Liver (tissue), 9 donors: ENCODE measurements around the gene FES. TPM values are rescaled to one million over a fixed set of nuclear protein-coding genes. Genes with fewer than 3 reads are reported as not detected.

Experiments
- DNase-seq: peaks from one replicate; pipeline ENCODE4 v3.0.0-alpha.2; 2017; ENCODE audit warnings: low spot score
- H3K27ac ChIP-seq, 2 donors: one replicate each; pipeline ENCODE4 v1.7.0; 2013; ENCODE audit warnings: inconsistent platforms in 2 of 2, low read length in 2 of 2, control low read depth in 1 of 2, low read depth in 1 of 2, mild to moderate bottlenecking in 1 of 2
- H3K27me3 ChIP-seq, 4 donors: one replicate each; pipeline versions ENCODE4 v1.6.1 to v1.7.0; 2013; ENCODE audit warnings: low read length in 3 of 4, inconsistent platforms in 1 of 4, mild to moderate bottlenecking in 1 of 4, moderate library complexity in 1 of 4; ENCODE audit not compliant: control insufficient read depth in 4 of 4, insufficient read depth in 4 of 4
- H3K36me3 ChIP-seq, 4 donors: one replicate each; pipeline versions ENCODE4 v1.6.1 to v1.7.0; 2013; ENCODE audit warnings: low read length in 3 of 4, mild to moderate bottlenecking in 3 of 4, low read depth in 1 of 4, moderate library complexity in 1 of 4; ENCODE audit not compliant: control insufficient read depth in 4 of 4, insufficient read depth in 3 of 4
- H3K4me1 ChIP-seq, 4 donors: one replicate each; pipeline versions ENCODE4 v1.6.1 to v1.7.0; 2013; ENCODE audit warnings: low read length in 3 of 4, mild to moderate bottlenecking in 3 of 4, moderate library complexity in 1 of 4; ENCODE audit not compliant: control insufficient read depth in 4 of 4, insufficient read depth in 4 of 4
- H3K4me3 ChIP-seq, 3 donors: one replicate each; pipeline versions ENCODE4 v1.6.1 to v1.7.0; 2013; ENCODE audit warnings: low read length in 3 of 3, control low read depth in 1 of 3, low read depth in 1 of 3, mild to moderate bottlenecking in 1 of 3
- H3K9ac ChIP-seq, 2 donors: one replicate each; pipeline ENCODE4 v1.7.0; 2013; ENCODE audit warnings: low read length in 2 of 2, mild to moderate bottlenecking in 2 of 2, moderate library complexity in 2 of 2, control low read depth in 1 of 2, low read depth in 1 of 2
- H3K9me3 ChIP-seq, 4 donors: one replicate each; pipeline versions ENCODE4 v1.6.1 to v1.7.0; 2013; ENCODE audit warnings: low read length in 3 of 4; ENCODE audit not compliant: control insufficient read depth in 4 of 4
- ATF3 ChIP-seq: IDR thresholded peaks from 2 replicates; pipeline ENCODE4 v1.6.1; 2016; ENCODE audit warnings: antibody characterized with exemption
- CTCF ChIP-seq: fragments of 150-350 bp; IDR thresholded peaks from 2 replicates; pipeline ENCODE4 v1.5.1; 2017; ENCODE audit warnings: improper control_type of control experiment, low read depth, low read length; ENCODE audit not compliant: missing input control
- EGR1 ChIP-seq, 2 donors: IDR thresholded peaks; 2 replicates each; pipeline ENCODE4 v1.6.1; 2016 to 2018; ENCODE audit warnings: antibody characterized with exemption in 2 of 2, low read depth in 2 of 2
- FOXA1 ChIP-seq: IDR thresholded peaks from 2 replicates; pipeline ENCODE4 v1.6.1; 2016; ENCODE audit warnings: antibody characterized with exemption
- FOXA2 ChIP-seq: IDR thresholded peaks from 2 replicates; pipeline ENCODE4 v1.6.1; 2016; ENCODE audit warnings: antibody characterized with exemption
- GABPA ChIP-seq, 2 donors: IDR thresholded peaks in 1 of 2; conservative IDR thresholded peaks in 1 of 2; 2 replicates each; pipeline ENCODE4 v1.6.1; 2016; ENCODE audit warnings: antibody characterized with exemption in 2 of 2, mild to moderate bottlenecking in 1 of 2, moderate library complexity in 1 of 2
- HNF4A ChIP-seq, 2 donors: conservative IDR thresholded peaks; 2 replicates each; pipeline ENCODE4 v1.6.1; 2016; ENCODE audit warnings: antibody characterized with exemption in 2 of 2, mild to moderate bottlenecking in 2 of 2
- HNF4G ChIP-seq: IDR thresholded peaks from 2 replicates; pipeline ENCODE4 v1.6.1; 2016; ENCODE audit warnings: antibody characterized with exemption
- JUND ChIP-seq, 2 donors: IDR thresholded peaks; 2 replicates each; pipeline ENCODE4 v1.6.1; 2016; ENCODE audit warnings: antibody characterized with exemption in 2 of 2
- MAX ChIP-seq: IDR thresholded peaks from 2 replicates; pipeline ENCODE4 v1.6.1; 2016; ENCODE audit warnings: antibody characterized with exemption
- NR2F2 ChIP-seq: IDR thresholded peaks from 2 replicates; pipeline ENCODE4 v1.6.1; 2016; ENCODE audit warnings: antibody characterized with exemption
- RXRA ChIP-seq, 2 donors: IDR thresholded peaks; 2 replicates each; pipeline ENCODE4 v1.6.1; 2017 to 2018; ENCODE audit warnings: antibody characterized with exemption in 2 of 2, mild to moderate bottlenecking in 1 of 2
- TAF1 ChIP-seq: conservative IDR thresholded peaks from 2 replicates; pipeline ENCODE4 v1.6.1; 2016; ENCODE audit warnings: antibody characterized with exemption, mild to moderate bottlenecking
- YY1 ChIP-seq: IDR thresholded peaks from 2 replicates; pipeline ENCODE4 v1.6.1; 2016; ENCODE audit warnings: antibody characterized with exemption, mild to moderate bottlenecking
- ZBTB33 ChIP-seq: IDR thresholded peaks from 2 replicates; pipeline ENCODE4 v1.6.1; 2016; ENCODE audit warnings: antibody characterized with exemption
- WGBS: extraction: QIAGEN DNeasy Blood & Tissue Kit; methylation state at CpG from one replicate; pipeline ENCODE4 v1.1.7; 2013; 5-methylcytosine and 5-hydroxymethylcytosine counted together
- polyA plus RNA-seq, 2 donors: library from polyadenylated mRNA; stranded (reverse) in 1 of 2; unstranded in 1 of 2; fragments of 200-250 nt in 1 of 2; fragments of >200 nt in 1 of 2; fragmentation: Nextera tagmentation in 1 of 2; extraction: Ambion mirVana in 1 of 2; gene quantifications; one replicate each; pipeline versions ENCODE4 v1.2.1 to v1.2.3, GENCODE V29; 2013 to 2015
- total RNA-seq, 2 donors: library from RNA; depleted of rRNA; stranded (reverse); fragments of >200 nt; gene quantifications; one replicate each; pipeline ENCODE4 v1.2.3, GENCODE V29; 2014
- donor health status: healthy.
- donor health status: healthy.
- donor health status: healthy.
- donor health status: healthy.
- donor health status: healthy.

The FES gene
- total and polyA plus RNA-seq, 4 donors = 12.1 to 43.1 (median 28.8) TPM

GRCh38 chr15:90834626-90835025 is 49.7 kb upstream of the FES start (continued):
- TF ChIP-seq CTCF = no peak
- TF ChIP-seq RXRA (IDR thresholded peaks at IDR 0.05) = no peak
- no peak for TF ChIP-seq MAX

GRCh38 chr15:90836296-90836871 is 47.9 kb upstream of the FES start:
- no peaks in the 10 kb centered on the region for H3K9me3 ChIP-seq
- no peak overlapping the region for H3K4me3 ChIP-seq
- H3K9ac ChIP-seq = no peak overlapping the region
- TF ChIP-seq JUND (IDR thresholded peaks at IDR 0.05) (peak; percentile 41 to 61), HNF4G (no peak), RXRA (IDR thresholded peaks at IDR 0.05) (no peak)
- no peaks in the 10 kb centered on the region for H3K27me3 ChIP-seq
- no peaks in the 10 kb centered on the region for H3K4me1 ChIP-seq
- H3K36me3 ChIP-seq = no peaks in the 10 kb centered on the region
- H3K27ac ChIP-seq = no peak overlapping the region
- 73% methylated on average over 7 of the region's 7 CpGs for WGBS
- no peak for DNase-seq

GRCh38 chr15:90837094-90837493 is 47.2 kb upstream of the FES start:
- TF ChIP-seq HNF4G (no peak), NR2F2 (no peak), CTCF (no peak), GABPA (IDR thresholded peaks at IDR 0.05 in 1 of 2, conservative IDR thresholded peaks at IDR 0.05 in 1 of 2) (no peak), JUND (IDR thresholded peaks at IDR 0.05) (no peak), HNF4A (conservative IDR thresholded peaks at IDR 0.05) (no peak), ZBTB33 (no peak), FOXA2 (no peak), ATF3 (no peak), FOXA1 (no peak), YY1 (no peak), RXRA (IDR thresholded peaks at IDR 0.05) (no peak), EGR1 (IDR thresholded peaks at IDR 0.05; ENCODE audit: low read depth in 2 of 2) (no peak), TAF1 (no peak)

More at GRCh38 chr15:90837094-90837493, 47.2 kb upstream of the FES start:
- no peak for DNase-seq
- Histone ChIP-seq H3K9me3 (no peaks in the 10 kb centered on the region), H3K27me3 (no peaks in the 10 kb centered on the region), H3K36me3 (no peaks in the 10 kb centered on the region), H3K27ac (no peak overlapping the region), H3K9ac (no peak overlapping the region), H3K4me3 (no peak overlapping the region), H3K4me1 (no peaks in the 10 kb centered on the region)
- WGBS = 88% methylated on average over 11 of the region's 11 CpGs
